GM06990 (cell line): ENCODE measurements around the gene P3H4.

Source experiments
- DNase-seq: peaks from one replicate; pipeline ENCODE4 v3.0.0-alpha.2; 2011; ENCODE audit not compliant: insufficient read length; ENCODE audit errors: extremely low read depth
- H3K27me3 ChIP-seq: replicated peaks from 2 replicates; pipeline ENCODE4 v1.6.0; 2011; ENCODE audit warnings: low read length; ENCODE audit not compliant: control insufficient read depth, insufficient read depth
- H3K36me3 ChIP-seq: 2 replicates; pipeline ENCODE4 v1.5.1; 2011; ENCODE audit warnings: low read length; ENCODE audit not compliant: control insufficient read depth, insufficient read depth
- H3K4me3 ChIP-seq: replicated peaks from 2 replicates; pipeline ENCODE4 v1.5.1; 2011; ENCODE audit warnings: low read depth, mild to moderate bottlenecking, control low read depth, low read length
- CTCF ChIP-seq: IDR thresholded peaks from 2 replicates; pipeline ENCODE4 v1.5.1; 2011; ENCODE audit warnings: low read length, control low read depth, mild to moderate bottlenecking, inconsistent platforms; ENCODE audit not compliant: insufficient read depth, poor library complexity, severe bottlenecking

P3H4 gene

DNA sequence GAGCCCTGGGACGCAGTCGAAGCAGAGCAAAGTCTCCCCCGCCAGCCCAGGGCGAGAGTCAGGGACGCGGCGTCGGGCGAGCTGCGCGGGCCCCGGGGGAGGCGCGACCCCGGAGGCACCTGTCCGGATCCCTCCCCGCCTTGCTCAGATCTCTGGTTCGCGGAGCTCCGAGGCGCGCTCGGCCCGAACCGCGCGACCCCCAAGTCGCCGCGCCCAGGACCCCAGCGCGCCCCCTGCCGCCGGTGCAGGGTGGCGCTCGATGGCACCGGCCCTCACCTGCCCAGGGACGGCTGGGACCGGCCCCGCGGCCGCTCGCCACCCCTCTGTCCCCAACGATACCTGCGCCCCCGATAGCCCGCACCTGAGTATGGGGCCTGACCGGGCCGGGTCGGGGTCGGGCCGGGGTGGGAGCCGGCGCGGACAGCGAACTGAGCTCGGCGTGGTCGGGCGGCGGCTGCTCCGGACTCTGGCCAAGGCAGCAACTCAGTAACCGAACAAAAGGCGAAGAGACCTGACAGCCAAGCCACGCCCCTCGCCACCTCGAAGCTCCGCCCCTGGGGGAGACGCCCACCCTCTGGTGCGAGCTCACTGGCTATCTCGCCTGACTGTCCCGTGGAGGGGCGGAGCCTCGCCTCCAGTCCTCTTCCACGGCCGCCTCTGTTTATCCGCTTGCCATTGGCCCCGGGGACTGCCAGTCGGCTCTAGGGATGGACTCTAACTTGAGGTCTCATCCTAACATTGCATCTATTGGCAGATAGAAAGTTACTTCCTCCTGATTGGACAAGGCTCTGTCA lies 25.3 kb downstream of the P3H4 start, which contains the start of gene JUP:
Gene JUP, minus strand, starts transcription at position 485 of the 794 bp plus-strand sequence. CDS start 14,857 bp downstream, outside the sequence.
- Histone ChIP-seq H3K27me3 (no peaks in the 10 kb centered on the region; the same call in 1 of the 2 replicates), H3K4me3 (peak within 1 kb of the TSS; percentile 52), H3K36me3 (no peaks in the 10 kb centered on the region)
- TF ChIP-seq CTCF, result peak; percentile 9
- peak; percentile 97 for DNase-seq

- no peak for TF ChIP-seq CTCF
- no peak for DNase-seq
- H3K4me3 ChIP-seq, result peak overlapping the region; percentile 52
- H3K36me3 ChIP-seq, result no peaks in the 10 kb centered on the region
- no peaks in the 10 kb centered on the region; the same call in 1 of the 2 replicates for H3K27me3 ChIP-seq
These were observed 25.9 kb downstream of the P3H4 start for GRCh38 chr17:41785859-41786226.

DNA sequence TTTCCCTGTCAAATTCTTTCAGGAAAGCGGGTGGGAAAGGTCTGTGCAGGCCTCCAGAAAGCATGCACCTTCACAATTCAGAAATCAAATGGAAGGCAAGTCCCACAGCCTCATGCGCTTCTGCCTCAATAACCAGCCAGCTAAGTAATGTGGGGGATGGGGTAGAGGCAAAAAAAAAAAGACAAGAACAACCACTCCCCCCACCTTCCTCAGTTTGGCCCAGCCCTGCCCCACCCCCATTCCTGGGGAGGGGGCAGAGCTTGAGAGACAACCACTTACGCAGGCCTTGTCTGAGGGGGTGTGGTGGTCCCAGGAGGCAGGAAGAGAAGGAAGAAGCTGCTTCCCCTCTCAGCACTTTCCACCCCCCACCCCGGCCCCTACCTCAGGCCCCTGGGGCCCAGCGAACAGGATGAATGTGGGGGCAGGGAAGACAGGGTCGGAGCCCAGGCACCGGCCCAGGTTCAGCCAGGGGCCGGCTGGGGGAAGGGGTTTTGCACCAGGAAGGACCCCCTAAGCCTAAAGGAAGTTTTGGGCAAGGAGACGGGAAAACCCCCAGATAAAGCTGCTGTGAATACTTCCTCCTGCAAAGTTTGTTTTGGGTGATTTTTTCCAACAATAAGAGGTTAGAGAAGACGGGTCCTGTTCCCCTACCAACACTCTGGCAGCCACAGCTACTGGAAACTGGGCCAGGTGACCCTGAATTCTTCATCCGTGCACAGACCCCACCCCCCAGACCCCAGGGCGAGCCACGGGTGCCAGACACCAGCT lies 26.5 kb downstream of the P3H4 start:
- no peaks in the 10 kb centered on the region for H3K36me3 ChIP-seq
- H3K4me3 ChIP-seq, result peak overlapping the region; percentile 52
- DNase-seq, result no peak
- no peak for TF ChIP-seq CTCF
- no peaks in the 10 kb centered on the region; the same call in 1 of the 2 replicates for H3K27me3 ChIP-seq

- no peaks in the 10 kb centered on the region; the same call in 1 of the 2 replicates for H3K27me3 ChIP-seq
- H3K4me3 ChIP-seq, result no peak overlapping the region
- no peak for TF ChIP-seq CTCF
- no peaks in the 10 kb centered on the region for H3K36me3 ChIP-seq
- no peak for DNase-seq
These were observed 27.5 kb downstream of the P3H4 start for GRCh38 chr17:41784207-41784744.

GRCh38 chr17:41782142-41782541 lies 29.6 kb downstream of the P3H4 start:
- no peak for TF ChIP-seq CTCF
- Histone ChIP-seq H3K36me3 (no peaks in the 10 kb centered on the region), H3K27me3 (no peaks in the 10 kb centered on the region), H3K4me3 (no peak overlapping the region)
- no peak for DNase-seq
